ENCODE measurements around the gene DMTF1.

DNA sequence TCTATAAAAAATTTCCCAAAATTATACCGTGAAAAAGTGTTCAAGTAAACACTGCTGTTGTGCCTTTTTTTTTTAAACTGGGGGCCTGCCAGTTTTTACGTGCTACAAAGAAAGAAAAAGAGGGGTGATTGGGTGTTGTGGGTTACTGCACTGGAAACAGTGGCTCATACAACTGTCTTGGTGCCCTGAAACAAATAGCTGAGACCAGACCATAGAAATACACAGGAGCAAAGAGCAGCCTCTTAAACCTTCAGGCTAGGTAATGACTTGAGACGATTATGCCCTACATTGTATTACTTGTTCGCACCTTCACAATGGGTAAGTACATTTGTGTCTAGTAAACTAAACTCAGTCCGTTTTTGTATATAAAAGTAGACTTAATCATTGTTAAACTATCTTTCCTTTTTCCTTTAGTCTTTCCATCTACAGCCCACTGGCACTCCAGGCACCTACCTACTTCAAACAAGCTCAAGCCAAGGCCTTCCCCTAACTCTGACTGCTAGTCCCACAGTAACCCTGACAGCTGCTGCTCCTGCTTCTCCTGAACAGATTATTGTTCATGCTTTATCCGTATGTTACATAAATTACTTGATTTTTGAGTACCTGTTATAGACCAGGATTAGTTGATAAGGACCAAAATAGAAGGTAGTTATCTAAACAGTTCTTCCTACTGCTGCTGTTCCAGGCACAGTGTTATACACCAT is 40.7 kb downstream of the DMTF1 start:
- TF ChIP-seq CTCF (conservative IDR thresholded peaks at IDR 0.05; ENCODE audit: low read length) (no peak), EZH2phosphoT487 (IDR thresholded peaks at IDR 0.05; ENCODE audit: borderline replicate concordance) (no peak)

Data from Loucy (cell line).